ENCODE data around the gene MYPOP. TPM values are rescaled to one million over a fixed set of nuclear protein-coding genes. Genes with fewer than 3 reads are reported as not detected.
"Not testable (repeated sequence)": the region's sequence is repeated elsewhere in the genome, so short reads cannot be mapped to it uniquely, and the experiment has no call there.

The MYPOP gene
- total RNA-seq, 2 donors from 2014 or later: 8.7 to 9.1 TPM

DNA sequence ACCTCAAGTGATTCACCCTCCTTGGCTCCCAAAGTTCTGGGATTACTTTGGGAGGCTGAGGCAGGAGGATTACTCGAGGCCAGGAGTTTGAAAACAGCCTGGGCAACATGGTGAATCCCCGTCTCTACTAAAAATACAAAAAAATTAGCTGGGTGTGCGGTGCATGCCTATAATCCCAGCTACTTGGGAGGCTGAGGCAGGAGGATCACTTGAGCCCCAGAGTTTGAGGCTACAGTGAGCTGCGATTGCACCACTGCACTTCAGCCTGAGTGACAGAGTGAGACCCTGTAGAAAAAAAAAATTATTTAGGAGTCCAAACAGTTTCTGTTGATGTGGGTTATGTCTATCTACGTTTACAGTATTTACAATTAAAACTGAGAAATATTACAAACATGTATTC, 31.6 kb downstream of the MYPOP start:
- TF ChIP-seq POLR2A (IDR thresholded peaks at IDR 0.05) (no peak), POLR2AphosphoS5 (IDR thresholded peaks at IDR 0.05) (no peak)
- TF ChIP-seq, protein P1, sequence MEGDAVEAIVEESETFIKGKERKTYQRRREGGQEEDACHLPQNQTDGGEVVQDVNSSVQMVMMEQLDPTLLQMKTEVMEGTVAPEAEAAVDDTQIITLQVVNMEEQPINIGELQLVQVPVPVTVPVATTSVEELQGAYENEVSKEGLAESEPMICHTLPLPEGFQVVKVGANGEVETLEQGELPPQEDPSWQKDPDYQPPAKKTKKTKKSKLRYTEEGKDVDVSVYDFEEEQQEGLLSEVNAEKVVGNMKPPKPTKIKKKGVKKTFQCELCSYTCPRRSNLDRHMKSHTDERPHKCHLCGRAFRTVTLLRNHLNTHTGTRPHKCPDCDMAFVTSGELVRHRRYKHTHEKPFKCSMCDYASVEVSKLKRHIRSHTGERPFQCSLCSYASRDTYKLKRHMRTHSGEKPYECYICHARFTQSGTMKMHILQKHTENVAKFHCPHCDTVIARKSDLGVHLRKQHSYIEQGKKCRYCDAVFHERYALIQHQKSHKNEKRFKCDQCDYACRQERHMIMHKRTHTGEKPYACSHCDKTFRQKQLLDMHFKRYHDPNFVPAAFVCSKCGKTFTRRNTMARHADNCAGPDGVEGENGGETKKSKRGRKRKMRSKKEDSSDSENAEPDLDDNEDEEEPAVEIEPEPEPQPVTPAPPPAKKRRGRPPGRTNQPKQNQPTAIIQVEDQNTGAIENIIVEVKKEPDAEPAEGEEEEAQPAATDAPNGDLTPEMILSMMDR (IDR thresholded peaks at IDR 0.05): no peak
- DNase-seq (ENCODE audit: low spot score): no peak
- Histone ChIP-seq H3K4me1 (replicated peaks) (no peaks in the 10 kb centered on the region), H3K27ac (no peak overlapping the region), H3K9me3 (no peaks in the 10 kb centered on the region), H3K4me3 (no peak overlapping the region), H3K36me3 (no peaks in the 10 kb centered on the region), H3K27me3 (replicated peaks; ENCODE audit: insufficient read depth) (no peaks in the 10 kb centered on the region)
- 87% methylated on average over 5 of the region's 5 CpGs for WGBS
- intact Hi-C loops (cut with DNase I): no loop called here

DNA sequence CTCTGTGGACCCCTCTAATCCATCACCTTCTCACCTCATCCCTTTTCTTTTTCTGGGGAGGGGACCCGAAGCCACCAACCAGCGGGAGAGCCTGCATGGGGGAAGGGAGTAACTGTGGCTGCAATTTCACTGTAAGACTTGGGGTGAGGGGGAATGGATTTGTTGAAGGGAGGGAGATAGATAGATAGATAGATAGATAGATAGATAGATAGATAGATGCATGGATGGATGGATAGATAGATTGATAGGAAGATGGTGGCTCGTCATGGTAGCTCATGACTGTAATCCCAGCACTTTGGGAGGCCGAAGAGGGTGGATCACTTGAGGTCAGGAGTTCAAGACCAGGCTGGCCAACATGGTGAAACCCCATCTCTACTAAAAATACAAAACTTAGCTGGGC, 35.2 kb downstream of the MYPOP start:
- H3K27ac ChIP-seq; DNase-seq (ENCODE audit: low spot score); H3K36me3 ChIP-seq; H3K4me1 ChIP-seq (replicated peaks); H3K27me3 ChIP-seq (replicated peaks; ENCODE audit: insufficient read depth); intact Hi-C loops (cut with DNase I); H3K4me3 ChIP-seq; H3K9me3 ChIP-seq: not testable (repeated sequence)
- 76% methylated on average over 4 of the region's 4 CpGs for WGBS

DNA sequence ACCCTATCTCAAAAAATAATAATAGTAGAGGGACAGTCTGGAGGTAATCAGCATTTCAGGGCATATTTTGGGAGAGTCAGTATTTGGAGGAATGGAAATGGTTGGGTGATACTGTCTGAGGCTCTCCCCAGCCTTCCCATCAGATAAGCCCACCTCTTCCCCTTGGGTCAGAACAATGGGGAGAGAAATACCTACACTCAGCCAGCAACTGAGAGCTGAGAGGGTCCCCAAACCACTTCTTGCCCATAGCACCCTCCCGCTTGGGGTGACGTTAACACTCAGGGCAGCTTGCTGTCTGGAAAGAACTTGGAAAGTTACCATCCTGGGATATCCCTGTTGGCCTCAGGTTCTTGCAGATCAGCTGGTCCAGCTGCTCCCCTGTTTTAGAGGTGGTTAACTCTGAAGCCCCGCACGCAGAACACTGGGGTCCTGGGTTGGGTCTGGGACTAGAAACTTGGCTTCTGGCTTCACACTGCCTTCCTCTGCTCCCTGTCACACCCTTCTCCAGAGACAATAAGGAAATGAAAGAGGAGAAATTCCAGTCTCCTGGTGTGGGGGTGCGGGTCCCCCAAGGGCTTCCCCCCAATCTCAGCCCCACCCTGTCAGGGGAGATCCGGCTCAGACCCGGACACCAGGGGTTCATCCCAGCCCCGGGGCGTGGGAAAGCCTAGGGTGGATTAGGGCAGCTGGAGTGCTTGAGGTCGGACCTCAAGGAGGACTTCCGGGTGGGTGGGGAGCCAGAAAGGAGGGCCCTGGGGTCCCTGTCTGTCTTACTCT, 35.8 kb downstream of the MYPOP start:
- no peak for DNase-seq (ENCODE audit: low spot score)
- no peaks in the 10 kb centered on the region for H3K27me3 ChIP-seq (replicated peaks; ENCODE audit: insufficient read depth)
- intact Hi-C loops (cut with DNase I): no loop called here
- H3K27ac ChIP-seq: no peak overlapping the region
- WGBS: 68% methylated on average over 11 of the region's 11 CpGs
- TF ChIP-seq POLR2AphosphoS5 (IDR thresholded peaks at IDR 0.05) (no peak), POLR2A (IDR thresholded peaks at IDR 0.05) (no peak)
- TF ChIP-seq, protein P1 (IDR thresholded peaks at IDR 0.05): no peak
- no peaks in the 10 kb centered on the region for H3K9me3 ChIP-seq
- no peaks in the 10 kb centered on the region for H3K36me3 ChIP-seq
- H3K4me3 ChIP-seq: no peak overlapping the region
- H3K4me1 ChIP-seq (replicated peaks): peaks cover 3% of the 10 kb centered on the region

DNA sequence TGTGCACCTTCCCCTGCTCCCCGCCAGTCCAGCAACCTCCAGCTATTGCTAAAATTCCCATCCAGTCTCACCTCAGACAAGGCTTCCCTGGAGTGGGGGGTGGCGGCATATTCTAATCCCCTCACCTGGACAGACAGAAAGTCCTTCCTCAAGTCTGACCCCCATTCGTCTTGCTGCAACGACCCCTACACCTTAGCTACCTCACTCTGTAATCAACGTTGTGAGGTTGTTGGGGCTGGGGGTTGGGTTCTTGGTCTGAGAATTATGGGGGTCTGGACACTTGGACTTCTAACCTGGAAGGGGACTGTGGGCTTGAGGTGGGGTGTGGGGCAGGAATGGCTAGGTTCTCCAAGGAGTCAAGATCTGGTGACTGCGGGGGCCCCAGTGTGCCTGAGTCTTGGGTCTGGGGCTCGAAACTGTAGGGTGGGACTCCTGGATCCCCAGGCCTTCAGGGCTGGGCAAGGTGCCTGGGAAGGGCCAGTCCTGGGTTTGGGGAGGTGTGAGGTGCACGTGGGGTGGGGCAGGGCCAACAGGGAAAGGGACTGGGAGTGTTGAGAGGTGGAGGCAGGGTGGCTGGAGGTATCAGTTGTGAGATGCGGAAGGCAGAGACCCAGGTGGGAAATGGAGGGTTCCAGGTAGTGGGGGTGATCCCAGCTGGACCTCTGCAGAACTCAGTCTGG, 37.0 kb downstream of the MYPOP start:
- DNase-seq (ENCODE audit: low spot score): no peak
- intact Hi-C loops (cut with DNase I): no loop called here

DNA sequence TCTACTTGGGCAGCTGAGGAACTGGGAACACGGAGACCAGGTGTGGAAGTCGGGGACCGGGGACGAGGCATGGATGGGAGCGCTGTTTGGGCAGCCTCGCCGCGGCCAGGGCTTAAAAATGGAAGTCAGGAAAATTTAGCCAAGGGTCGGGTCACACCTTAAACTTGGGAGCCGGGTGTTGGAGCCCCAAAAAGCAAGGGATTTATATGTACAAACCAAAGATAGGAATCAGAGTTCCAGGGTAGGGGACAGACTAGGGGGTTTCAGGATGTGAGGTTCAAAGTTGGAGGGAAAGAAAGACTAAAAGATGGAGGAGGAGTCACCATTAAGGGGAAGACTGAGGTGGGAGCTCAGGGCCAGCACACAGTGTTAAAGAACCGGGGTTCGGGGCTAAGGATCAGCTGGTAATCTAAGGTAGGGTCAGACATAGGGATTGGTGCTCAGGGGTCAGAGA, 37.8 kb downstream of the MYPOP start:
- WGBS: 23% methylated on average over 12 of the region's 12 CpGs
- intact Hi-C loops (cut with DNase I): no loop called here
- Histone ChIP-seq H3K4me1 (replicated peaks) (peaks cover 3% of the 10 kb centered on the region), H3K9me3 (no peaks in the 10 kb centered on the region), H3K4me3 (no peak overlapping the region), H3K27ac (no peak overlapping the region), H3K36me3 (no peaks in the 10 kb centered on the region), H3K27me3 (replicated peaks; ENCODE audit: insufficient read depth) (no peaks in the 10 kb centered on the region)
- no peak for DNase-seq (ENCODE audit: low spot score)
- TF ChIP-seq POLR2A (IDR thresholded peaks at IDR 0.05) (no peak), POLR2AphosphoS5 (IDR thresholded peaks at IDR 0.05) (no peak)
- TF ChIP-seq, protein P1 (IDR thresholded peaks at IDR 0.05): no peak

More for the DNA sequence above, 37.0 kb downstream of the MYPOP start:
- Histone ChIP-seq H3K4me1 (replicated peaks) (peaks cover 3% of the 10 kb centered on the region), H3K27ac (no peak overlapping the region), H3K4me3 (no peak overlapping the region), H3K9me3 (no peaks in the 10 kb centered on the region), H3K27me3 (replicated peaks; ENCODE audit: insufficient read depth) (no peaks in the 10 kb centered on the region), H3K36me3 (no peaks in the 10 kb centered on the region)
- no peak for TF ChIP-seq POLR2A (IDR thresholded peaks at IDR 0.05)
- TF ChIP-seq, protein P1 (IDR thresholded peaks at IDR 0.05): no peak
- TF ChIP-seq POLR2AphosphoS5 (IDR thresholded peaks at IDR 0.05): no peak
- WGBS: 70% methylated on average over 9 of the region's 9 CpGs

Data from prostate gland (tissue), 2 donors.